Measurements from ENCODE around the gene GMPPA. TPM values are rescaled to one million over a fixed set of nuclear protein-coding genes. Genes with fewer than 3 reads are reported as not detected.

The GMPPA gene
- polyA plus RNA-seq, 1 donor (not counting 4 experiments of a cell fraction or from before 2014, with no cell fraction given), result 50.6 TPM

GRCh38 chr2:219516888-219517287, 18.2 kb downstream of the GMPPA start:
- no peaks in the 10 kb centered on the region for H3K9me1 ChIP-seq (ENCODE audit: control insufficient read depth, extremely low read depth, insufficient read depth, low read length)
- H3K27me3 ChIP-seq (ENCODE audit: control insufficient read depth, extremely low read depth, insufficient read depth, low read length), result peaks cover 63% of the 10 kb centered on the region
- H3K9me3 ChIP-seq (ENCODE audit: control insufficient read depth, low read depth, low read length), result no peaks in the 10 kb centered on the region
- no peak overlapping the region for H3K27ac ChIP-seq (ENCODE audit: control insufficient read depth, insufficient read depth, low read length)
- no peak overlapping the region for H3K4me2 ChIP-seq (ENCODE audit: control insufficient read depth, extremely low read depth, insufficient read depth, low read depth, low read length)
- TF ChIP-seq, protein P1, sequence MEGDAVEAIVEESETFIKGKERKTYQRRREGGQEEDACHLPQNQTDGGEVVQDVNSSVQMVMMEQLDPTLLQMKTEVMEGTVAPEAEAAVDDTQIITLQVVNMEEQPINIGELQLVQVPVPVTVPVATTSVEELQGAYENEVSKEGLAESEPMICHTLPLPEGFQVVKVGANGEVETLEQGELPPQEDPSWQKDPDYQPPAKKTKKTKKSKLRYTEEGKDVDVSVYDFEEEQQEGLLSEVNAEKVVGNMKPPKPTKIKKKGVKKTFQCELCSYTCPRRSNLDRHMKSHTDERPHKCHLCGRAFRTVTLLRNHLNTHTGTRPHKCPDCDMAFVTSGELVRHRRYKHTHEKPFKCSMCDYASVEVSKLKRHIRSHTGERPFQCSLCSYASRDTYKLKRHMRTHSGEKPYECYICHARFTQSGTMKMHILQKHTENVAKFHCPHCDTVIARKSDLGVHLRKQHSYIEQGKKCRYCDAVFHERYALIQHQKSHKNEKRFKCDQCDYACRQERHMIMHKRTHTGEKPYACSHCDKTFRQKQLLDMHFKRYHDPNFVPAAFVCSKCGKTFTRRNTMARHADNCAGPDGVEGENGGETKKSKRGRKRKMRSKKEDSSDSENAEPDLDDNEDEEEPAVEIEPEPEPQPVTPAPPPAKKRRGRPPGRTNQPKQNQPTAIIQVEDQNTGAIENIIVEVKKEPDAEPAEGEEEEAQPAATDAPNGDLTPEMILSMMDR (optimal IDR thresholded peaks at IDR 0.05 in 1 of 3, IDR thresholded peaks at IDR 0.05 in 1 of 3, conservative IDR thresholded peaks at IDR 0.05 in 1 of 3; ENCODE audit: extremely low read depth in 1 of 3, insufficient read depth in 2 of 3, low read length in 3 of 3), result no peak
- TF ChIP-seq EZH2 (IDR thresholded peaks at IDR 0.05; ENCODE audit: low read length), result no peak
- no peak overlapping the region for H3K4me3 ChIP-seq (ENCODE audit: control insufficient read depth in 2 of 3, extremely low read depth in 1 of 3, insufficient read depth in 2 of 3, low read depth in 1 of 3, low read length in 3 of 3)
- H4K20me1 ChIP-seq (ENCODE audit: control insufficient read depth, extremely low read depth, insufficient read depth, low read length), result no peaks in the 10 kb centered on the region
- dilution Hi-C loops (cut with MboI; ENCODE audit: extremely low pct_ligation_motif_present, low sequenced_read_pairs), result no loop called here
- H3K36me3 ChIP-seq (ENCODE audit: control insufficient read depth in 2 of 2, extremely low read depth in 1 of 2, insufficient read depth in 2 of 2, low read length in 2 of 2), result no peaks in the 10 kb centered on the region
- FAIRE-seq (no peak), DNase-seq (ENCODE audit: low read depth, low spot score) (no peak)
- no peaks in the 10 kb centered on the region for H3K79me2 ChIP-seq (ENCODE audit: control insufficient read depth, insufficient read depth, low read length)
- peaks cover 2% of the 10 kb centered on the region for H3K4me1 ChIP-seq (ENCODE audit: control insufficient read depth, extremely low read depth, insufficient read depth, low read length)
- no peak overlapping the region for H3K9ac ChIP-seq (ENCODE audit: control insufficient read depth, extremely low read depth, insufficient read depth, low read length)
- no peak overlapping the region for H2AFZ ChIP-seq (ENCODE audit: control insufficient read depth, low read length)

DNA sequence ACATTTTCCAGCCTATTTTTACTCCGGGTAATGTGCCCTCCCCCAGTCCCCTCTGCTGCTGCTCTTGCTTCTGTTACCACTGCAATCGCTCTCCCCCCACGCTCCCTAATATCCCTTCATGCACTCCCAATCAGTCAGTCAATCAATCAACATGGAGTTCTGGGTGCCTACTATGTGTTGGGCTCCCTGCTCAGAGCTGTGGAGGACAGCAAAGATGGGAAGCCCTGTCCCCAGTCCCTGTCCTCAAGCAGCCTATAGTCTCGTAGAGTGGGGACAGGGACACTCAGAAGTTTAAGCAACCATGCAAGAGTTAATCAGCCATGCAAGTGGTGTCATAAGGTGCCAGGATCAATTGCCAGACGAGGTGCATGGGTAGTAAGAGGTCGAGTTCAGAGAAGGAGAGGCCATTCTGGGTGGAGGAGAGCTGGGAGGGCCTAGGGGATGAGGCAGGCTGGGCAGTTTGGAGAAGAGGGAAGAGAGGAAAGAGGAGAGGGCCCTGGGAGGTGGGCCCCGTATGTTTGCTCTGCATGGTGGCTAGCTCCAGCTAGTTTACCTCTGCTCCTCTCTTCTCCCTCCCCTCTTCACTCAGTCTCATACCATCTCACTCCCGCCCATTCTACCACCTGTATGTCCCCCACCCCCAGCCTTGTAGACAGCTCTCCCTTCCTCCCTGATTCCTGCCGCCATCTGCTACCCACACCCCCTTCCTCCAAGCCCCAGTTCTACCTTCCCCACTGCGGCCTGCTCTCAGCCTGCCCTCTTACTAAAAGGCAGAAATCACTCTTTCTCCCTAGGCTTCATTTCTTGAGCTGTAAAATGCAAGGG, 19.5 kb downstream of the GMPPA start:
- no peak overlapping the region for H3K27ac ChIP-seq (ENCODE audit: control insufficient read depth, insufficient read depth, low read length)
- H3K79me2 ChIP-seq (ENCODE audit: control insufficient read depth, insufficient read depth, low read length), result no peaks in the 10 kb centered on the region
- no peaks in the 10 kb centered on the region for H3K36me3 ChIP-seq (ENCODE audit: control insufficient read depth in 2 of 2, extremely low read depth in 1 of 2, insufficient read depth in 2 of 2, low read length in 2 of 2)
- H3K9me1 ChIP-seq (ENCODE audit: control insufficient read depth, extremely low read depth, insufficient read depth, low read length), result no peaks in the 10 kb centered on the region
- no peak overlapping the region for H2AFZ ChIP-seq (ENCODE audit: control insufficient read depth, low read length)
- H3K9me3 ChIP-seq (ENCODE audit: control insufficient read depth, low read depth, low read length), result no peaks in the 10 kb centered on the region
- DNase-seq (ENCODE audit: low read depth, low spot score) (no peak), FAIRE-seq (no peak)
- dilution Hi-C loops (cut with MboI; ENCODE audit: extremely low pct_ligation_motif_present, low sequenced_read_pairs), result no loop called here
- H3K4me3 ChIP-seq (ENCODE audit: control insufficient read depth in 2 of 3, extremely low read depth in 1 of 3, insufficient read depth in 2 of 3, low read depth in 1 of 3, low read length in 3 of 3), result no peak overlapping the region
- no peak for TF ChIP-seq EZH2 (IDR thresholded peaks at IDR 0.05; ENCODE audit: low read length)
- TF ChIP-seq, protein P1 (optimal IDR thresholded peaks at IDR 0.05 in 1 of 3, IDR thresholded peaks at IDR 0.05 in 1 of 3, conservative IDR thresholded peaks at IDR 0.05 in 1 of 3; ENCODE audit: extremely low read depth in 1 of 3, insufficient read depth in 2 of 3, low read length in 3 of 3), result no peak
- no peak overlapping the region for H3K9ac ChIP-seq (ENCODE audit: control insufficient read depth, extremely low read depth, insufficient read depth, low read length)
- peaks cover 54% of the 10 kb centered on the region for H3K27me3 ChIP-seq (ENCODE audit: control insufficient read depth, extremely low read depth, insufficient read depth, low read length)
- H3K4me2 ChIP-seq (ENCODE audit: control insufficient read depth, extremely low read depth, insufficient read depth, low read depth, low read length), result no peak overlapping the region
- H3K4me1 ChIP-seq (ENCODE audit: control insufficient read depth, extremely low read depth, insufficient read depth, low read length), result peaks cover 8% of the 10 kb centered on the region
- no peaks in the 10 kb centered on the region for H4K20me1 ChIP-seq (ENCODE audit: control insufficient read depth, extremely low read depth, insufficient read depth, low read length)
